ENCODE data around the gene EXOSC2.

DNA sequence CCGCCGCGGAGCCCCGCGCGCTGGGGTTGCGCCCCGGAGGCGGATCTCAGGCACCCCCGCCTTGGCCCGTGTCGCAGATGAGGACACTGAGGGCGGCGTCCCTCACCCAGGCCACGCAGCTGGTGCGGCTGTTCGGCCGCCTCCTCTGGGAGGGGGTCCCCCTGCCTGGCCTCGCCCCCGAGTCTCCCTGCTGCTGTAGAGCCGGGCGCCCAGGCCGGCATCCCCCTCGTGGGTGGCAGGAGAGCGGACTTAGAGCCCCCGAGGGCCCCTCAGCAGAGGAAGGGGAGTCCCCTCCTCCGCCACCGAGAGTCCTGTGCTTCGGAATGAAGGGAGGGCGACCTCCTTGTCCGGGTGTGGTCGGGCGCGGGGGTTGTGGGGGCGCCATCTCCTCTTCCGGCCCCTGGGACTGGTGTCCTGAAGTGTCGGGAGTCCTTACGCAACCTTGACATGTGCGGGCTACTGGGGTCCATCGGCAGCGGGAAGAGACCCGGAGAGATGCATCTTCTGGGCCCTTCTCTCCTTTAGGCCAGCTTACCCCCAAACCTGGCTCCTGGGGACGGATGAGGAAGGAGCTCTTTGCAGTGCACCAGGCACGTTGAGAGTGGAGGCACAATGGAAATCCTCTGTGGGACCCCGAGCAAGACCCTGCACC lies 11.7 kb upstream of the EXOSC2 start:
- no peak for TF ChIP-seq POLR2A (IDR thresholded peaks at IDR 0.05)
- TF ChIP-seq, protein P1, sequence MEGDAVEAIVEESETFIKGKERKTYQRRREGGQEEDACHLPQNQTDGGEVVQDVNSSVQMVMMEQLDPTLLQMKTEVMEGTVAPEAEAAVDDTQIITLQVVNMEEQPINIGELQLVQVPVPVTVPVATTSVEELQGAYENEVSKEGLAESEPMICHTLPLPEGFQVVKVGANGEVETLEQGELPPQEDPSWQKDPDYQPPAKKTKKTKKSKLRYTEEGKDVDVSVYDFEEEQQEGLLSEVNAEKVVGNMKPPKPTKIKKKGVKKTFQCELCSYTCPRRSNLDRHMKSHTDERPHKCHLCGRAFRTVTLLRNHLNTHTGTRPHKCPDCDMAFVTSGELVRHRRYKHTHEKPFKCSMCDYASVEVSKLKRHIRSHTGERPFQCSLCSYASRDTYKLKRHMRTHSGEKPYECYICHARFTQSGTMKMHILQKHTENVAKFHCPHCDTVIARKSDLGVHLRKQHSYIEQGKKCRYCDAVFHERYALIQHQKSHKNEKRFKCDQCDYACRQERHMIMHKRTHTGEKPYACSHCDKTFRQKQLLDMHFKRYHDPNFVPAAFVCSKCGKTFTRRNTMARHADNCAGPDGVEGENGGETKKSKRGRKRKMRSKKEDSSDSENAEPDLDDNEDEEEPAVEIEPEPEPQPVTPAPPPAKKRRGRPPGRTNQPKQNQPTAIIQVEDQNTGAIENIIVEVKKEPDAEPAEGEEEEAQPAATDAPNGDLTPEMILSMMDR (IDR thresholded peaks at IDR 0.05): no peak
